Right renal cortex interstitium (tissue), 3 donors: ENCODE measurements around the gene COL6A1. TPM values are rescaled to one million over a fixed set of nuclear protein-coding genes. Genes with fewer than 3 reads are reported as not detected.
"Not testable (repeated sequence)": the region's sequence is repeated elsewhere in the genome, so short reads cannot be mapped to it uniquely, and the experiment has no call there.

Source experiments
- DNase-seq, 3 donors: peaks; one replicate each; pipeline ENCODE4 v3.0.0-alpha.2; 2013; ENCODE audit warnings: low read depth in 3 of 3, low spot score in 2 of 3
- polyA plus RNA-seq, 3 donors: library from polyadenylated mRNA; unstranded; fragments of 120-200 nt; gene quantifications; one replicate each; pipeline ENCODE4 v1.2.1, GENCODE V29; 2013; ENCODE audit not compliant: insufficient read length in 3 of 3

The COL6A1 gene
- polyA plus RNA-seq, 3 donors = 201 to 207 (median 205) TPM

DNA sequence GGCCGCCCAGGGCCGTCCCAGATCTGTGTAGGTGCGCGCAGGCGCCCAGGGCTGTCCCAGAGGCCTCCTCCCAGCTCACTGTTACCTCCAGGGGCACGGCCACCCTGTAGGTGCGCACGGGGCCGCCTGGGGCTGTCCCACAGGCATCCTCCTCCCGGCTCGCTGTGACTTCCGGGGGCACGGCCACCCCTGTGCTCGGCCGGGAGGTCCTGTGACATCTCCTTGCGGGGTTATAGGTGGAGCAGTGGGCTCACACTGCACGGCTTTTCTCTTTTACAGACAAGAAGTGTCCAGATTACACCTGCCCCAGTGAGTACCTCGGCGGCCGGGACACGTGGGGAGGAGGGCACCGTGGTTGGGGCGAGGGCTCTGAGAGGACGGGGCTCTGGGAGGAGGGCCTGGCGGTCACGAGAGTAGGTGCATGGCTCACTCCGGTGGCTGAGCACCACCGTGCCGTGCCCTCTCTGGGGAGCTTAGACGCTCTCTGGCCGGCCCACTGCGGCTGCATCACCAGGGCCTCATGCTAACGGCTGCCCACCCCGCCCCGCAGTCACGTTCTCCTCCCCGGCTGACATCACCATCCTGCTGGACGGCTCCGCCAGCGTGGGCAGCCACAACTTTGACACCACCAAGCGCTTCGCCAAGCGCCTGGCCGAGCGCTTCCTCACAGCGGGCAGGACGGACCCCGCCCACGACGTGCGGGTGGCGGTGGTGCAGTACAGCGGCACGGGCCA is 21.4 kb downstream of the COL6A1 start:
- DNase-seq = no peak

DNA sequence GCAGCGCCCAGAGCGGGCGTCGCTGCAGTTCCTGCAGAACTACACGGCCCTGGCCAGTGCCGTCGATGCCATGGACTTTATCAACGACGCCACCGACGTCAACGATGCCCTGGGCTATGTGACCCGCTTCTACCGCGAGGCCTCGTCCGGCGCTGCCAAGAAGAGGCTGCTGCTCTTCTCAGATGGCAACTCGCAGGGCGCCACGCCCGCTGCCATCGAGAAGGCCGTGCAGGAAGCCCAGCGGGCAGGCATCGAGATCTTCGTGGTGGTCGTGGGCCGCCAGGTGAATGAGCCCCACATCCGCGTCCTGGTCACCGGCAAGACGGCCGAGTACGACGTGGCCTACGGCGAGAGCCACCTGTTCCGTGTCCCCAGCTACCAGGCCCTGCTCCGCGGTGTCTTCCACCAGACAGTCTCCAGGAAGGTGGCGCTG is 22.0 kb downstream of the COL6A1 start:
- DNase-seq = no peak

DNA sequence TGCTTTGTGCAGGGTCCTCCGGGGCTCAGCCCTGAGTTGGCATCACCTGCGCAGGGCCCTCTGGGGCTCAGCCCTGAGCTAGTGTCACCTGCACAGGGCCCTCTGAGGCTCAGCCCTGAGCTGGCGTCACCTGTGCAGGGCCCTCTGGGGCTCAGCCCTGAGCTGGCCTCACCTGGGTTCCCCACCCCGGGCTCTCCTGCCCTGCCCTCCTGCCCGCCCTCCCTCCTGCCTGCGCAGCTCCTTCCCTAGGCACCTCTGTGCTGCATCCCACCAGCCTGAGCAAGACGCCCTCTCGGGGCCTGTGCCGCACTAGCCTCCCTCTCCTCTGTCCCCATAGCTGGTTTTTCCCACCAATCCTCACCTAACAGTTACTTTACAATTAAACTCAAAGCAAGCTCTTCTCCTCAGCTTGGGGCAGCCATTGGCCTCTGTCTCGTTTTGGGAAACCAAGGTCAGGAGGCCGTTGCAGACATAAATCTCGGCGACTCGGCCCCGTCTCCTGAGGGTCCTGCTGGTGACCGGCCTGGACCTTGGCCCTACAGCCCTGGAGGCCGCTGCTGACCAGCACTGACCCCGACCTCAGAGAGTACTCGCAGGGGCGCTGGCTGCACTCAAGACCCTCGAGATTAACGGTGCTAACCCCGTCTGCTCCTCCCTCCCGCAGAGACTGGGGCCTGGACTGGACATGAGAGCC is 22.7 kb downstream of the COL6A1 start:
- no peak for DNase-seq

DNA sequence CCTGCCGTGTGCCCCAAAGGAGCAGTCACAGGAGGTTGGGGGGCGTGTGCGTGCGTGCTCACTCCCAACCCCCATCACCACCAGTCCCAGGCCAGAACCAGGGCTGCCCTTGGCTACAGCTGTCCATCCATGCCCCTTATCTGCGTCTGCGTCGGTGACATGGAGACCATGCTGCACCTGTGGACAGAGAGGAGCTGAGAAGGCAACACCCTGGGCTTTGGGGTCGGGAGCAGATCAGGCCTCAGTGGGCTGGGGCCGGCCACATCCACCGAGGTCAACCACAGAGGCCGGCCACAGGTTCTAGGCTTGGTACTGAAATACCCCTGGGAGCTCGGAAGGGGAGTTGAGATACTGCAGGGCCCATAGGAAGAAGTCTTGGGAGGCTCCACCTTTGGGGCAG is 23.5 kb downstream of the COL6A1 start:
- DNase-seq = no peak

DNA sequence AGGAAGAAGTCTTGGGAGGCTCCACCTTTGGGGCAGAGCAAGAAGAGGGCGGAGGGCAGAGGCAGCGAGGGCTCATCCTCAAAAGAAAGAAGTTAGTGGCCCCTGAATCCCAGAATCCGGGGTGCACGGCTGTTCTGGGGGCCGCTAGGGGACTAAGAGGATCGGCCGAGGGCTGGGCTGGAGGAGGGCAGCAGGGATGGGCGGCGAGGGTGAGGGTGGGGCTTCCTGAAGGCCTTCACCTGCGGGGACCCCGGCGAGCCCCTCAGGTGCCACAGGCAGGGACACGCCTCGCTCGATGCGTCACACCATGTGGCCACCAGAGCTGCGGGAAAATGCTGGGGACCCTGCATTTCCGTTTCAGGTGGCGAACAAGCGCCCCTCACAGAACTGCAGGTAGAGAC is 23.9 kb downstream of the COL6A1 start:
- DNase-seq = no peak

DNA sequence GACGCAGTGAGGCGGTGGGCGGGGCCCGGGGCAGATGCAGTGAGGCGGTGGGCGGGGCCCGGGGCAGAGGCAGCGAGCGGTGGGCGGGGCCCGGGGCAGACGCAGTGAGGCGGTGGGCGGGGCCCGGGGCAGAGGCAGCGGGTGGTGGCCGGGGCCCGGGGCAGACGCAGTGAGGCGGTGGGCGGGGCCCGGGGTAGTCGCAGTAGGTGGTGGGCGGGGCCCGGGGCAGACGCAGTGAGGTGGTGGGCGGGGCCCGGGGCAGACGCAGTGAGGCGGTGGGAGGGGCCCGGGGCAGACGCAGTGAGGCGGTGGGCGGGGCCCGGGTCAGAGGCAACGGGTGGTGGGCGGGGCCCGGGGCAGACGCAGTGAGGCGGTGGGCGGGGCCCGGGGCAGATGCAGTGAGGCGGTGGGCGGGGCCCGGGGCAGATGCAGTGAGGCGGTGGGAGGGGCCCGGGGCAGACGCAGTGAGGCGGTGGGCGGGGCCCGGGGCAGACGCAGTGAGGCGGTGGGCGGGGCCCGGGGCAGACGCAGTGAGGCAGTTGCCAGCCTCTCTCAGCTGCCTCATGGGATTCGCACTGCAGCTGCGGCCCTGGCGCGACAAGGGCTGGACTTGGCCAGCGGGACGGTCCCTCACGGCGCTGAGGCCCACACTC is 24.4 kb downstream of the COL6A1 start:
- DNase-seq = not testable (repeated sequence)

DNA sequence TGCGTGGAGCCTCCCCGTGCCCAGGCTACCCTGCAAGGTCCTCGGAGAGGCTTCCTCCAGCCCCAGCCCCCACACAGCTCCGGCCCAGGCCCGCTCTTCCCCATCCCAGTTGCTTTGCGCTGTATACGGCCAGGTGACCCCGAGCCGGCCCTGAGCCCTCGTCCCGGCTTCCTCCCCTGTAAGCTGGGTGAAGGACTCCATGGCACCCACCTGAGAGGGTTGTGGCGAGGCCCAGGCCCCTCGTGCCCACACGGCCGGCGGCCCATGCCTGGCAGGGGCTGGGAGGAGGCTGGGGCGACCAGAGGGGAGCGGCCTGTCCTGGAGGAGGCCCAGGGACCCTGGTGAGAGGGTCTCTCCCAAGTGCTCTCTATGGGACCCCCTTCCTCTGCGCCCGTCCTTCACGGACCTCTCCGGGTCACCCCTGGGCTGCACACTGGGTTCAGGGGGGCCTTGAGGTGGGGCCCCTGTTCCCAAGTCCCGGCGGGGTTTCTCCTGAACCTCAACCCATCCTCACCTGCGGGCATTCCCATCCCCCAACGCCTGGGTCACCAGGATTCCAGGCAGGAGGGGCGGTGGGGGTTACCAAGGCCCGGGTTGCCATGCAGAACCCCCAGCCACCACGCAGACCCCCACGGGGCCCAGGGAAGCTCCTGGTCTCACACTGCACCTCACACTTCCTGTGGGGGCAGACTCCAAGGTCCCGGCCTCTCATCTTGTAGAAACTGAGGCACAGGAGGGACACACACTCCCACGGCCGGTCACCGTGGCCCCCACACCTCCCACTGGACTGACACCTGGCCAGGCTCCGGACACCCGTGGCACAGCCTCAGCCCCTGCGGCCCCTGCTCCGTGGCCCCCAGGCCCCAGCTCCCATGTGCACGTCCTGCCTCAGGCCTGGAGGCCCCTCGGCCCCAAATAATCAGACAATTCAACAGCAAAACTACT is 25.2 kb downstream of the COL6A1 start:
- no peak for DNase-seq

DNA sequence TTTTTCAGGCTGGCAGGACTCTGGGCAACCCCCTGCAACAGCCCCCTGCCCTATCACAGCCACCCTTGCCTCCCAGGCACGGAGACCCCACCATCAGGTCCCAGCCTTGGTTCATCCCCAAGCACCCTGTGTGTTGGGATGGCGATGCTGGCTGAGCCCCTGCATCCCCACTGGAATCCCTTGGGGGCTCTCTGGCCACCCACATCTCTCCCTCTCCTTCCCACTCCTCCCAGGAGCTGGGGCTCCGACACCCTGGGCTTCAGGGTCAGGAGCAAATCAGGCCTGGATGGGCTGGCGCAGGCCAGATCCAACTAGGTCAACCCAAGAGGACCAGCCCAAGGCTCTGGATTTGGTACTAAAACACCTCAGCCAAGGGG is 25.9 kb downstream of the COL6A1 start:
- no peak for DNase-seq

DNA sequence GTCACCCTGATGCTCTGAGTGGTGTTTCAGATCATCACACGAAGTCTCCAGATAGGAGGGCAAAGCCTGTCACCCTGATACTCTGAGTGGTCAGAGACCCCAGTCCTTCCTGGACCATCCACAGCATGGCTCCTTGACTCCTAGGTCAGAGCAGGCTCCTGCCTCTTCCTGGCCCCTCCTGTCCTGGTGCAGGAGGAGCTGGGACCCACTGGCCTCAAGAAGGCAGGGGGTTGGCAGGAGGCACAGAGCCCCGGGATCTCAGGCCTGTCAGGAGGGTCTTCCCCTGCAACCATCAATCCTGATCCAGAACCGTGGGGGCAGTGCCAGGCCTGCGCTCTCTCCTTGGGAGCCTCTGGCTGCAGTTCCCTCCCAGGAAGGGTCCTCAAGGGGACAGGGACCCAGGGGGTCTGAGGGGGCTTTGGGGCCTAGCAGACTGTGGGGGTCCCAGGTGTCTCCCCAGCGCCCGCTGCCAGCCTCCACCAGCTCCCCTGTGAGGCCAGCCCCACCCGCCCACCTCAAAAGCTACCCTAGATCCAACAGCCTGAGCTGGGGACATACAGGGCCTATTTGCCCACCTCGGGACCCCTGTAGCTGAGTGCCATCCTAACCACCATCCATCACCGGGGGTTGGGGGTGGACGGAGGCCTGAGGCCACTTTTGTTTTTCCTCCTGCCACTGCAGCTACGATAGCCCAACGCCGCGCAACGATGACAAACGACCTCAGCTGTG is 27.5 kb downstream of the COL6A1 start:
- no peak for DNase-seq

DNA sequence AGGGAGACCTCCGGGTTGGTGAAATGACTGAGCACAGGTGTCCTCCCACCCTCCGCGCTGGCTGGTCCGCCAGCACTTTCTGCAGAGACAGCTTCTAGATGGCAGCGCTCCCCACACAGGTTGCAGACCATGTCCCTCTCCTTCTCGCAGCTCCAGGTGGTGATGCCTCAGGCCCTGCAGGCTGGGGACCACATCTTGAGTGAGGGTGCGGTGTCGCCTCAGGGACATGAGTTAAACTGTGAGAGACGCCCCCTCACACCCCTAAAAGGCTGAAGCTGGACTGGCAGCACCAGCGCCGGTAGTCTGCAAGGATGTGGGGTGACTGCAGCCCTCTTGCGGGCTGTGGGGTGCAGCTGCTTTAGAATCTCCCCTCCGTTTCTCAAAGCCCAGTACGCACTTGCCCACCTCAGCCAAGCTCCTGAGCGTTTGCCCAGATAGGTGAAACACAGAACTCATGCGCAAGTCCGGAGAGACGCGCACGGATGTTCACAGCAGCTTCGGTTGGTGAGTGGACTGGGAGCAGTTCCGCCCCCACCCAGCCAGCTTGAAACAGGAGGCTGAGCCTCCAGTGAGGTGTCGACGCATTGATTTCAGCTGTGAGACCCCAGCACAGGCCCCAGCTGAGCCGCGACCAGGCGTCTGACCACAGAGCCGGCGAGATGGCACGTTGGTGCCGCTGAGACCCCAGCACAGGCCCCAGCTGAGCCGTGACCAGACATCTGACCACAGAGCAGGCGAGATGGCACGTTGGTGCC is 28.6 kb downstream of the COL6A1 start:
- no peak for DNase-seq

DNA sequence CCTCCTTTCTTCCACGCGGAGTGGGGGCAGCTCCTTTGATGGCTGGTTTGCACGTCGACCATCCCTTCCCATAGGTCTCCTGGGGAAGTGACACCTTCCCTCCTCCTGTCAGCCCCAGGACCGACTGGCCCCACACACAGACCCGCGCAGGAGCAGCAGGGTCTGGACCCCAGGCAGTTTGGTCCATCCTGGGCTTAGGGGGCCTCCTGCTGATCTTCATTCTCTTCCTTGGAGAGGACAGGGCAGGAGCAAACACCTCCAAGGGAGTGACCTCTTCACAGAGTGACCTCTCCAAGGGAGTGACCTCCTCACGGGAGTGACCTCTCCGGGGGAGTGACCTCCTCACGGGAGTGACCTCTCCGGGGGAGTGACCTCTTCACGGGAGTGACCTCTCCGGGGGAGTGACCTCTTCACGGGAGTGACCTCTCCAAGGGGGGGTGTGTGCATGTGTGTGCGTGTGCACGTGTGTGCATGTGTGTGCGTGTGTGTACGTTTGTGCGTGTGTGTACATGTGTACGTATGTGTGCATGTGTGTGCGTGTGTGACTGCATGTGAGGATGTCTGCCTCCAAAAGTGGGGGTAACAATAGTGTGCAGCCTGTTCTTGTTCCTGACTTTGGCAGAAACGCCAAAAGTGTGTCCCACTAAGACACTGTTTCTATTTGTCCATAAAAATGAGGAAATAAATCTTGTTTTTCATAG is 29.8 kb downstream of the COL6A1 start:
- DNase-seq = no peak

DNA sequence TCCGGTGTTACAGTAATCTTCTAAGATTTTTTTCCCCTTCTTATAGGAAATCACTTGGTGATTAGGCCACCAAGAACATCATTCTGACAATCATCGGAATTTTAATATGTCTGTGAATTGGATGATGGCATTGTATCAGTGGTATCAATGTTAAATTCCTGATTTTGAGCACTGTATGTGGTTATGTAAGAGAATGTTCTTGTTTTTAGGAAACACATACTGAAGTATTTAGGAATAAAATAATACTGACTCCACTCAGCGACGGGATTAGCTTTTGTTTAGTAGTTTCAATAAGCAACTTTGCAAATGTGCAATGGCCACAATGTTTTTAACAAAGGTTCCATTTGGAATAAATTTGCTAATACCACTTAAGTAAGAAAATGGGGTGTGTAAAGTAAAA is 30.6 kb downstream of the COL6A1 start:
- DNase-seq = no peak

DNA sequence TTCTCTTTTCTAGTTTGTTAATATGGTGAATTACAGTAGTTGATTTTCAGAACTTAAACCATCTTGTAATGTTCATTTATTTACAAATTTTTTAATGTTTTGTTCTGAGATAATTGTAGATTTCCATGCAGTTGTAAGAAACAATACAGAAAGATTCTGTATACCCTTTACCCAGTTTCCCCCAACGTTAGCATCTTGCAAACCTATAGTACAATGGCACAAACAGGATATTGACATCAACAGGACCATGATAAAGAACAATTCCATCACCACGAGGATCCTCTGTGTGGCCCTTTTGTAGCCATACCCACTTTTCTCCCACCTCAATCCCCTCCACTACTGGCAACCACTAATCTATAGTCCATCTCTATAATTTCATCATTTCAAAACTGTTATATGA is 33.3 kb downstream of the COL6A1 start:
- no peak for DNase-seq

DNA sequence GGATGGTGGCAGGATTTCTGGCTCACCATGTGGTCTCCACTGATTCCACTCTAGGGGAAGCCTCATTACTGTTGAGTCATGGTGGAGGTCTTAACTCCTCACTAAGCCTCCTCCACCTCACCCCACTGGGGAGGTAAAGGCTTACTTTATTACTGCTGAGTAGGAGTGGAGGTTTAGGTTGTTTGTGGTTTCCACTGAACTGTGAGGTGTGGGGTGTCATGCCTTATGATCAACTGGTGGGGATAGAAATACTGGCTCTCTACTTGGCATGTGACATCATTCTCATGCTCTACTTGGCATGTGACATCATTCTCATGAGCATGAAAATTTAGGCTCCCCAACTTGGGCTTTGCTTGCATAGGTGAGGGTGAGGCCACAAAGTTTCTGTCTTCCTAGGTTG is 35.6 kb downstream of the COL6A1 start:
- DNase-seq = no peak

DNA sequence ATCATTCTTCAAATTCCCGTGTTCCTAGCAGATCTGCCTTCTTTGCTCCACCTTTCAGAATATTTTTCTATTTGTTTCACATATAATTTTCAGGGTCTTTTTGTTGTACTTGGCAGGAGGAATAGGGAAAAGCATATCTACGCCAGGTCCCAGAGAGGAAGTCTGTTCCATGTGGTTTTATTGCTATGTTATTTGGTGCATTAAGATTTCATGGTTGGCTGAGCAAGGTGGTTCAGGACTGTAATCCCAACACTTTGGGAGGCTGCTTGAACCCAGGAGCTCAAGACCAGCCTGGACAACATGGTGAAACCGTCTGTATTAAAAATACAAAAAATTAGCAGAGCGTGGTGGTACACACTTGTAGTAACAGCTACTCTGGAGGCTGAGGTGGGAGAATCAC is 36.1 kb downstream of the COL6A1 start:
- no peak for DNase-seq

DNA sequence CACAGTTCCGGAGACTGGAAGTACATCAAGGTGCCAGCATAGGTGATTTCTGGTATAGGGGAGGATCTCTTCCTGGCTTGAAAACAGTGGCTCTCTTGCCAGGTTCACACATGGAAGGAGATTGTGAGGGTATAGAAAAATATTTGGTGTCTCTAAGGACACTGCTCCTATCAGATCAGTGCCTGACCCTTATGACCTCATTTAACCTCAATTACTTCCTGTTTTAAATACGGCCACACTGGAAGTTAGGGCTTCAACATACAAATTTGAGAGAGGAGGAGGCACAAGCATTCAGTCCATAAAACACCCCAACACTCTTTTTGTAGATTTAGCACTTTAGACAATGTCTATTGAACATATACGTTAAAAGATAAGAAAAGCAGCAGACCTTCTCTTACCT is 37.0 kb downstream of the COL6A1 start:
- no peak for DNase-seq

DNA sequence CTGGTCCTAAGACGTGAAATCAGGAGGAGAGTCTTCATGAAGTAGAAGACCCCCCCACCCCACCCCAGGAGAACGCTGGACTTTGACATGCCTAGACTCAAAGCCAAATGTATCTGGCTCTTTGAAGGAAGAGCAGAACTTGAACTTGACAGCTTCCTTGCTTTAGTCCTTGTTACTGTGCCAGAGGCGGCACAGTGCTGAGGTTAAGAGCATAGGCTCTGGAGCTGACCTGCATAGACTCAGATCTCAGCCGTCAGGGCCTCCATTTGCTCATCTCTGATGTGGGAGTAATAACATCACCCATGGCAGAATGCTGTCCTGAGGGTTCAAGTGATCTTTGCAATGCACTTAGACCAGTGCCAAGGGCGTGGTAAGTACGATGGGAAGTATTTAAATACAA is 39.0 kb downstream of the COL6A1 start:
- DNase-seq = no peak

DNA sequence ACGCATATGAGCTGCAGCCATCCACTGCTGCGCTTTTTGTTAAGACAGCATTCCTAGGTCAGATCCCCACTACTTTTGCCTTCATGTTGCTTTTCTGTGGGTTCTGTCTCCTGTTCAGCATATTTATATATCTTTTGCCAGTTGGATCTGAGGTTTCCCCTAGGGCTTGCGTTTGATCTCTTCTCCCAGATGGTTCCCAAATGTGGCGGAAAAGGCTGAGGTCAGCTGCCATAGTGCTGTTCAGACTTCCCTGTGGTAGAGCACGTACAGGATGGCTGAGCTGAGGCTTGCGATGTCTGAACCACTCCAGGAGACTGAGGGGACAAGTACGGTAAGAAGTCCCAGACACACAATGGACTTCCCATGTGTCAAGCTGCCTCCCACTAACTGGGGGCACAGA is 39.8 kb downstream of the COL6A1 start:
- DNase-seq = no peak

DNA sequence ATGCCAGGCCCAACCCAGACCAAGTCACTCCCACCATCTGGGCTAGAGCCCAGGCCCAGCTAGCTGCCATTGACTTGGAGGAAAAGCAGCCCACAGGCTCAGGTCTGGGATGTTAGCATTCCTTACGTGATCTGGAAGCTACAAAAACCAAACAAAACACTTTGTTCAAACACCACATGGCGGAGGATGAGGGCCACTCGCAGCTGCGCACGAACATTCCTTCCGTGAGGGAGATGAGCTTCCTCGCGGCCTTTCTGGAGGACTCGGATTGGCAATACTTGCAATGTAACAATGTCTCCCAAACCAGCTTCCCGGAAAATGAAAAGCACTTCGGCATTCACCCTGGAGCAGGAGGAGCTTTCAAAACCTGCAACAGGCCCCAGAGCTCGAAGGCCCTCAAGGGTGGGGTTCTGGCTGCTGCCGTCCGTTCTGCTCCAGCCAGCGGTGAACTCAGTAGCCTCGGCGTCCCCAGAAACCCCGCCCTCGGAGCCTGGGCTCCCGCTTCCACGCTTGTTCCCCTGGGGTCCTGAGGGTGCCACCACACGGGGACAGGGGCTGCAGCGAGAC is 40.5 kb downstream of the COL6A1 start:
- no peak for DNase-seq
